Effector memory CD8-positive, alpha-beta T cell (primary cell): ENCODE measurements around the gene FMNL2.
"Not testable (repeated sequence)": the region's sequence is repeated elsewhere in the genome, so short reads cannot be mapped to it uniquely, and the experiment has no call there.

Experiments used
- ATAC-seq: fragments of 150-1000 bp; cut with Tn5 transposase; replicated peaks from 2 replicates; pipeline ENCODE4 v1.10.0; 2021; ENCODE audit warnings: mild to moderate bottlenecking, moderate library complexity
- DNase-seq, 3 experiments: peaks; one replicate each; pipeline ENCODE4 v3.0.0; 2021
- H3K27ac Mint-ChIP-seq, 2 donors: one replicate each; pipeline ENCODE4 v1.8.0; 2022; ENCODE audit warnings: mild to moderate bottlenecking in 2 of 2, mixed read lengths in 2 of 2, moderate library complexity in 2 of 2
- H3K27me3 Mint-ChIP-seq, 2 donors: one replicate each; pipeline ENCODE4 v1.8.0; 2022; ENCODE audit warnings: mixed read lengths in 2 of 2
- H3K36me3 Mint-ChIP-seq: one replicate; pipeline ENCODE4 v1.8.0; 2022; ENCODE audit warnings: mild to moderate bottlenecking, moderate library complexity, mixed read lengths; ENCODE audit not compliant: insufficient read depth
- H3K4me1 Mint-ChIP-seq, 2 donors: one replicate each; pipeline ENCODE4 v1.8.0; 2022; ENCODE audit warnings: low read depth in 2 of 2, mixed read lengths in 2 of 2
- H3K4me3 Mint-ChIP-seq, 2 donors: one replicate each; pipeline ENCODE4 v1.8.0; 2022; ENCODE audit warnings: mild to moderate bottlenecking in 2 of 2, mixed read lengths in 2 of 2, moderate library complexity in 2 of 2
- H3K9me3 Mint-ChIP-seq, 2 donors: one replicate each; pipeline ENCODE4 v1.8.0; 2022; ENCODE audit warnings: mixed read lengths in 2 of 2

Gene FMNL2

DNA sequence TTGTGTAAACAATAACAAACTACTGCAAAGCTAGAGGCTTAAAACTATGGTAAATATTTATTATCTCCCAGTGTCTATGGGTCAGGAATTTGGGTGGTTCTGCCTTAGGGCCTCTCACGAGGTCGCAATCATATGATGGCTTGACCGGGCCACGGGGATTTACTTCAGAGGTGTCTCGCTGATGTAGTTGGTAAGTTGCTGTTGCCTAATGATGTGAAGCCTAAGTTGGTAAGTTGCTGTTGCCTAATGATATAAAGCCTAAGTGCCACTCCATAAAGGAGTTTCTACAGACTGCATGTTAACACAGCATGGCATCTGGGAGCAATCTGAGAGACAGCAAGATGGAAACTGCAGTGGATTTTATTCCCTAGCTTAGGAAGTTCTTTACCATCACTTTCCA, 35.8 kb downstream of the FMNL2 start:
- Mint-ChIP-seq H3K4me1 (no peaks in the 10 kb centered on the region), H3K9me3 (no peaks in the 10 kb centered on the region), H3K27me3 (peaks cover 9 to 19% of the 10 kb centered on the region in 2 donors), H3K36me3 (no peaks in the 10 kb centered on the region), H3K4me3 (no peak overlapping the region), H3K27ac (no peak overlapping the region)
- ATAC-seq (no peak), DNase-seq (no peak)

DNA sequence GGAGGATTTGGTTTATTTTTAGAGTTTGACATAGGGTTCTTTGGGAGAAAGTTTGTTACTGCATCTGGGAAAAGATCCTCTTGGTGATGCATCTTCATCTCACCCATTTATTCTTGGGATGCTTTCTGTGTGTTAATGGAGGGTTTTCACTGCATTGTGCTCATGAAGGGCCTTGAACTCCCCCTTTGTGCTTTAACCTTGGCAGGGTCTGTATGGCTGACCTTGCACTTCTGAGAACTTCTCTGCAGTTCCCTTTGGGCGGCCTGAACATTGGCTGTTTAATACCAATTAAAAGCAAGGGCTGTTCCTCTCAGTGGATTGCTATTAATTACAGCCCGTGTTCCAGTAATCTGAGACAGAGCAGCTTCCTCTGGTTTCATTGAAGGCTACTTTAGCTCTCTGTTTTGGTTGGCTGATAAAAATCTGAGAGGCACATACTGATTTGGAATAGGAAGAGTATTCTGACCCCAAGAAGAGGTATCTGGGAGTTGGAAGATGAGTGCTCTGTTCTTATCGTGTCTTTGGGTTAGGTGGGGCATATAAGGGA, 37.5 kb downstream of the FMNL2 start:
- DNase-seq (no peak), ATAC-seq (no peak)
- Mint-ChIP-seq H3K27me3 (peaks cover 16 to 19% of the 10 kb centered on the region in 2 donors), H3K4me3 (no peak overlapping the region), H3K9me3 (no peaks in the 10 kb centered on the region), H3K4me1 (no peaks in the 10 kb centered on the region), H3K36me3 (no peaks in the 10 kb centered on the region), H3K27ac (no peak overlapping the region)

DNA sequence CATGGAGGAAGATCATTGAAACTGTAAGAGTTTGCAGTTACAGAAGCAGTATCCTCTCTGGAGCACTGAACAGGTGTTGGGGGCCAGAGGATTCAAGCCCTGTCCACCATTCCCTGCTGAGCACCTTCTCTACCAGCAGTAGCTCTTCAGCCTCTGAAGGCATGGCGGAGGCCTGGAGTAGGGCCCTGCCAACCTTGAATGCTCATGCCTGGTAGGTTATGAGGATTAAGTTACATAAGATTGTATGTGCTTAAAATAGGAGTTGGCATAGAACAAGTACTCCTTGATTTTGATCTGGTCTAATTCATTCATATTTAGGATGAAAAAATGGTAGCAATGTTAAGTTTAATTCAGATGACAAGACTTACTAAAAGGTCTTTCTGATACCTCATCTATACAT, 40.2 kb downstream of the FMNL2 start:
- H3K4me1 Mint-ChIP-seq, result no peaks in the 10 kb centered on the region
- no peaks in the 10 kb centered on the region for H3K36me3 Mint-ChIP-seq
- no peaks in the 10 kb centered on the region for H3K9me3 Mint-ChIP-seq
- no peak for ATAC-seq
- no peak for DNase-seq
- H3K27me3 Mint-ChIP-seq, result peaks cover 19 to 22% of the 10 kb centered on the region in 2 donors
- H3K27ac Mint-ChIP-seq, result no peak overlapping the region
- H3K4me3 Mint-ChIP-seq, result no peak overlapping the region

DNA sequence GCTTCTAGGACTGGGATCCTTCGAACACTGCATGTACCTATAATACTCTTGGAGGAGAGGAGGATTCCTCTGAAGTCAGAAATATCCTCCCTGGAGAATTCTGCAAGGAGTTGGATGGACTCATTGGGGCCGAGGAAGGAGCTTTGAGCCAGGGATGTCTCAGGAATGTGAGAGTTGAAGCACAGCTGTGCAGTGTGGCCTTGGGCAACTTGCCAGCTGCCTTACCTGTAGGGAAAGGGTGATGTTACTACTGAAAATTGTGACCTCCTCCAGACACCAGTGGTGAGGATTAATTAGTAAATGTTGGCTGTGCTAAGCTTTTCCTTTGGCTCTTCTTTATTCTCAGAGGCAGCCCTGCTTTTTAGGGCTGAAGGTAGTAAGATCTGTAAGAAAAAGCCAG, 41.4 kb downstream of the FMNL2 start:
- no peak overlapping the region for H3K4me3 Mint-ChIP-seq
- no peak for ATAC-seq
- H3K9me3 Mint-ChIP-seq, result no peaks in the 10 kb centered on the region

DNA sequence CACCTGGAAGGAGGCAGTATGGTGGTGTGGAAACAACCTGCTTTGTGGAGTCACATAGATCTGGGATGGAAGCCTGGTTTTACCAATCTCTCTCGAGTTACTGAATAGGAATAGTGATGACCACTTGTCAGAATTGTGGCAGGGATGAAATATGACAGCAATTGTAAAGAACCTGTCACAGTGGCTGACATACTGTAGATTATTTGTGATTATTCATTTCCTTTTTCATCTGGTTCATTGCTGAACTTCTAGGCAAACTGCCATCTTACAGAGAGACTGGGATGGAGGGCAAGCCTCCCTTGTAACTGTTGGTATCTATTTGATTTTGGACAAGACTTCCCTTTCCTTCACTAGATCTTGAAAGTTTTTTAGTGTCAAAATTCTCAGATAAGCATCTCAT, 42.0 kb downstream of the FMNL2 start:
- Mint-ChIP-seq H3K4me1 (no peaks in the 10 kb centered on the region), H3K9me3 (no peaks in the 10 kb centered on the region), H3K27me3 (peaks cover 17 to 30% of the 10 kb centered on the region in 2 donors), H3K4me3 (no peak overlapping the region), H3K27ac (no peak overlapping the region), H3K36me3 (no peaks in the 10 kb centered on the region)
- ATAC-seq, result no peak
- DNase-seq, result no peak

More for the DNA sequence above, 41.4 kb downstream of the FMNL2 start:
- Mint-ChIP-seq H3K27me3 (peaks cover 19 to 27% of the 10 kb centered on the region in 2 donors), H3K36me3 (no peaks in the 10 kb centered on the region), H3K27ac (no peak overlapping the region), H3K4me1 (no peaks in the 10 kb centered on the region)
- no peak for DNase-seq

DNA sequence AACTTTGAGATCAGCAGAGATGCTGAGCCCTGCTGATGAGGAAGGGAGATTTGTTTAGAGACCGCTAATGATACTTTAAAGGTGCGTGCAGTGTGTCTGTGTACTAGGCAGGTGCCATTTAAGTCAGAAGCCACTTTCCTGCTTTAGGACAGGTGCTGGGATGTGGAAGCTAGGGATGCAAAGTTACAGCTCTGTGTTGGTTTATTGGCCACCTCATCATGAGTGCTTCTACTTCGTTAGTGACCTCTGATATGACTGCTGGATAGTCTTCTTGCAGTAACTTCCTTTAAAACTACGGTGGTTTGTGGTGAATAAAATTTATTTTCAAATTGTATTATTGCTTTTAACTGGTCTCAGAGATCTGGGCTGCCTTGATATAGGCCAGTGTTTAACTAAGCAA, 44.1 kb downstream of the FMNL2 start:
- ATAC-seq (no peak), DNase-seq (no peak)
- H3K4me1 Mint-ChIP-seq, result no peaks in the 10 kb centered on the region
- peaks cover 19 to 34% of the 10 kb centered on the region in 2 donors for H3K27me3 Mint-ChIP-seq
- no peaks in the 10 kb centered on the region for H3K9me3 Mint-ChIP-seq
- H3K36me3 Mint-ChIP-seq, result no peaks in the 10 kb centered on the region
- no peak overlapping the region for H3K4me3 Mint-ChIP-seq
- no peak overlapping the region for H3K27ac Mint-ChIP-seq

DNA sequence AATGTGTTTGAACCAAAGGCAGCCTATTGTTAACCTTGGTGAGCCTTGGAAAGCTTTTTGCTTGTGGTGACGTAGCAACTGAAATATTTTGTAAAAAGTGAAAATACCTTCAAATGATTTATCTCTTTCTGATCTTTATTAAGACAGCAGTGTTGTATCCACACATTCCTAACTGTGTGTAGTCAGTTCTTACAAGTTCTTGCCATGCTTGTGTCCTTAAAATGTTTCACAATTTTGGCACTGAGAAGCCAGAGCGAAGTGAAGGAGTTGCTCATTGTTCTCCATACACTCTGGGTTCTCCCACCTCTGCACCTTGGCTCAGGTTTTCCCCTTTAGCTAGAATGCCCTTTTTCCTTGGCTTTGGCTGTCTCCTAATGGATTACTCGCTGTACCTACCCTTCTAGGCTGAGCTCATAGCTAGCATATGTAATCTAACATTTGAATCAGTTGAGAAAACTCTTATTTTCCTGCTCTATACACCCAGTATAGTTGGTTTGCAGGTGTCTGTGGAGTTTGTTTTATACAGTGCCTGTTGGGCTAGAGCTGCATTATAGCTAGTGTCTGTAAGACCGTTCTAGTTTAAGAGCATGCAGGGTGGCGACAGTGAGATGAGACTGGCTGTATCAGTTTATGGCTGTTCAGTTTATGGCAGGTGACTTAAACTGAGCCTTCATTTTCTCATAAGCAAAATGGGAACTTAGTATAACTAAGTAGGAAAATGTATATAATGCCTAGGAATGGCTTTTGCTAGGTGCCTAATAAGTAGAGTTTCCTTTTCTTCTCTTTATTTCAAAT, 45.5 kb downstream of the FMNL2 start:
- DNase-seq, result no peak
- H3K27ac Mint-ChIP-seq, result no peak overlapping the region
- no peak overlapping the region for H3K4me3 Mint-ChIP-seq
- no peaks in the 10 kb centered on the region for H3K9me3 Mint-ChIP-seq
- no peak for ATAC-seq
- no peaks in the 10 kb centered on the region for H3K4me1 Mint-ChIP-seq
- H3K36me3 Mint-ChIP-seq, result no peaks in the 10 kb centered on the region
- H3K27me3 Mint-ChIP-seq, result peaks cover 15 to 34% of the 10 kb centered on the region in 2 donors

DNA sequence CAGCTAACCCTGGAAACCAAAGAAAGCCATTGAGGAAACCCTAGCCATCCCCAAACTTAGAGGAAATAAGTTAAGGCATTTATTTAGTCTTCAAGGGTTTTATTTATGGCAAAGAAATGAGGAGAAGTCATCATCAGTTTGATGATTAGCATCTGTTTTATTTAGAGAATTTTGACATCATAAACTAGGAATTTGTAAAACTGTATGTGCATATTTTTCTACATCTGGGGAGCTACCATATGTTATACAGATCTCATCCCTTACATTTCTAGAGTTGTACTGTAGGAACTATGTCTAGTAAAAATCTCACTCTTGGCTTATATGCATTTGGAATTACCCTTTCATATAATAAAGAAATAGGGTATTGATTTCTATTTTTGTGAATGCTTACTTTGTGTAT, 48.7 kb downstream of the FMNL2 start:
- no peaks in the 10 kb centered on the region for H3K4me1 Mint-ChIP-seq
- H3K36me3 Mint-ChIP-seq, result no peaks in the 10 kb centered on the region
- no peaks in the 10 kb centered on the region for H3K9me3 Mint-ChIP-seq
- DNase-seq (no peak), ATAC-seq (no peak)
- peaks cover 15 to 20% of the 10 kb centered on the region in 2 donors for H3K27me3 Mint-ChIP-seq
- H3K27ac Mint-ChIP-seq, result no peak overlapping the region
- H3K4me3 Mint-ChIP-seq, result no peak overlapping the region

DNA sequence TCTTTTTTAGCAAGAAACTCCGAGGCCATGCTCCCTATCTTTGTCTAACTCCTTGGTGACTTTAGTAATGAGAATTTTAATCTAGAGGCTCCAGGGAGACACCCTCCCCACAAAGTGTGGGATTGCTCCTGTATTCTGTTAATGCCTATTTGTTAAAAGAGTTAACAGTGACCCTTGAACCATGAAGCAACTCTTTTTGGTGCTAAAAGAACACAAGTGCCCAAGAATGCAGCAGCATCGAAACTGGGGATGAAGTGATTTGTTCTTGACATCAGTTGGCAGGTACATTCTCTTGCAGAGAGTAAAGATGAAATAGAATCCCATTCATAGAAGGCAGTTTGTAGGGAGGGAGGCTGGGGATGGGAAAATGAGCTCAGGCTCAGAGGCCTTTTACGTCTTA, 50.0 kb downstream of the FMNL2 start:
- no peak overlapping the region for H3K4me3 Mint-ChIP-seq
- peaks cover 15 to 26% of the 10 kb centered on the region in 2 donors for H3K27me3 Mint-ChIP-seq
- H3K27ac Mint-ChIP-seq, result no peak overlapping the region

DNA sequence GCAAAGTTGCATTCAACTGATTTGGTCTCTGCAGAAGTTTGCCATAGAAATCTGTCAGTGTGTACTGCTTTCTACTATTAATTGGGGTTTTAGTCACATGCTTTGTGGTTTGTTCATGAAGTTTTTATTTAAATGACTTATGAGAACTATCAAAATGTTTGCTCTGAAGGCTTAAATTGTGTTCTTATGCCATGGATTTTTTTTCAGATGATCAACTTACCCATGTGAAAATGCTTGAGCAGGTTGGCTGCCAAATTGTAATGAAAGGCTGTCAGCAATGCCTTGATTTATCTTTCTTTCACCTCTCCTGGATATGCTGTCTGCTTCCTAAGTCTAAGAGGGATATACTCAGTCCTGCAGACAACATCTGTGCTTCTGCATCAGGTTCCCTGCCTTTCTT, 50.7 kb downstream of the FMNL2 start:
- DNase-seq, result no peak
- H3K27me3 Mint-ChIP-seq, result peaks cover 15 to 28% of the 10 kb centered on the region in 2 donors
- no peaks in the 10 kb centered on the region for H3K36me3 Mint-ChIP-seq
- no peaks in the 10 kb centered on the region for H3K4me1 Mint-ChIP-seq
- peaks cover 6 to 8% of the 10 kb centered on the region in 2 donors for H3K9me3 Mint-ChIP-seq
- H3K4me3 Mint-ChIP-seq, result no peak overlapping the region
- ATAC-seq, result no peak
- no peak overlapping the region for H3K27ac Mint-ChIP-seq

More for the DNA sequence above, 50.0 kb downstream of the FMNL2 start:
- ATAC-seq (no peak), DNase-seq (no peak)
- H3K4me1 Mint-ChIP-seq, result no peaks in the 10 kb centered on the region
- H3K9me3 Mint-ChIP-seq, result peaks cover 6 to 7% of the 10 kb centered on the region in 2 donors
- no peaks in the 10 kb centered on the region for H3K36me3 Mint-ChIP-seq

DNA sequence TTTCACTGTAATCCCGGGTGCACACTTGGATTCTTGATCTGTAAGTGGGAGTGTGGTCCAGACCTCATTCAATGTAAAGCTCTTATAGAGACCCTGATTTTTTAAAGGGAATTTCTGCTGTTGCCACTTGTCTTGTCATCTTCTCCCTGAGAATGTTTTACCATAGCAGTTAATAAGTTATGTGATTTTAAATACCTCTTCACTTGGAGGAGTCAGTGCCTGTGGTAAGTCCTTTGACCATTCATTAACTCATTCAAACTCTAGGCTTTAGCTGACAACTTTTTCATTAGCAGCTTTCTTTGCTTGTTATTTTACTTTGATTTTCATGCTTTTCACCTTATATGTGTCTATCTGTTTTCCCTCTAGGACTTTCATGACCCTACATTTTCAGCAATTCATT, 51.3 kb downstream of the FMNL2 start:
- ATAC-seq (no peak), DNase-seq (no peak)
- Mint-ChIP-seq H3K27ac (no peak overlapping the region), H3K27me3 (peaks cover 15 to 24% of the 10 kb centered on the region in 2 donors), H3K9me3 (peaks cover 6 to 8% of the 10 kb centered on the region in 2 donors), H3K4me3 (no peak overlapping the region), H3K4me1 (no peaks in the 10 kb centered on the region), H3K36me3 (no peaks in the 10 kb centered on the region)

DNA sequence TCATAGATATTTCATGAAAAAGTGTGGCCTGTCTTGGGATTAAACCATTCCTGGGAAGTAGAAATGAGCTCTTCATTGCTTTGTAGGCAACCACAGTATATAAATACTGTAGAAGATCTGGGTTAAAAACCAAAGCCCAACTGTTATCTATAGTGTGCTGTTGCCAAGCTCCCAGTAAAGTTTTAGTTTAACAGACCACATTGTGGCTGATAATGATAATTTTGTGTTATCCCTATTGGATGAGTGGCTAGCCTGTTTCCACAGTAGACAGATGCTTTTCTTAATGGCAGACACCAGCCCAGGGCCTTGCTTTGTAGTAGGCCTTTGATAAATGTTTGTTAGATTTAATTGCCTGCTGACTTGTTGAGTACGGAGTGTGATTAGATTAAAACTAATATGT, 52.1 kb downstream of the FMNL2 start:
- Mint-ChIP-seq H3K4me3 (no peak overlapping the region), H3K27me3 (peaks cover 15 to 20% of the 10 kb centered on the region in 2 donors), H3K36me3 (no peaks in the 10 kb centered on the region), H3K9me3 (peaks cover 6 to 8% of the 10 kb centered on the region in 2 donors), H3K27ac (no peak overlapping the region), H3K4me1 (no peaks in the 10 kb centered on the region)
- ATAC-seq (no peak), DNase-seq (no peak)

DNA sequence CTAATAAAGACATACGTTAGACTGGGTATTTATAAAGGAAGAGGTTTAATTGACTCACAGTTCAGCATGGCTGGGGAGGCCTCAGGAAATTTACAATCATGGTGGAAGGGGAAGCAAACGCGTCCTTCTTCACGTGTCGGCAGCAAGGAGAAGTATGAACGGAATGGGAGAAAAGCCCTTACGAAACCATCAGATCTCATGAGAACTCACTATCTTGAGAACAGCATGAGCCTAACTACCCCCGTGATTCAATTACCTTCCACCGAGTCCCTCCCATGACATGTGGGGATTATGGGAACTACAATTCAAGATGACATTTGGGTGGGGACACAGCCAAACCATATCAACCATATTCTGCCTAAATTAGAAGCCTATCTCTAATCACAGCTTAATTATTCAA, 53.3 kb downstream of the FMNL2 start:
- H3K36me3 Mint-ChIP-seq, ATAC-seq, DNase-seq, H3K27ac Mint-ChIP-seq, H3K4me3 Mint-ChIP-seq, H3K9me3 Mint-ChIP-seq, H3K4me1 Mint-ChIP-seq: not testable (repeated sequence)
- peaks cover 9 to 10% of the 10 kb centered on the region in 2 donors for H3K27me3 Mint-ChIP-seq

DNA sequence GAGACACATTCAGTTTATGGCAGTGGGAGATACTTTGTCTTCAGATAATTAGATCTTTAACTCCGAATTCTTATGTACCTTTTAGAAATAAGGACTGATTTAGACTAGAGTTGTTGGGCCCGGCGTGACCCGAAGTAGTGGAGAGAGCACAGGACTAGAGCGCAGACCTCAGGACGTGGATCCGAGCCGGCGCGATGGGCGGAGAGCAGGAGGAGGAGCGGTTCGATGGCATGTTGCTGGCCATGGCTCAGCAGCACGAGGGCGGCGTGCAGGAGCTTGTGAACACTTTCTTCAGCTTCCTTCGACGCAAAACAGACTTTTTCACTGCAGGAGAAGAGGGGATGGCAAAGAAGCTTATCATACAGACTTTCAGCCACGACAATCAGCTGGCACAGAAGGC, 54.5 kb downstream of the FMNL2 start:
- DNase-seq (no peak), ATAC-seq (no peak)
- Mint-ChIP-seq H3K9me3 (peaks cover 6 to 8% of the 10 kb centered on the region in 2 donors), H3K36me3 (no peaks in the 10 kb centered on the region), H3K27ac (no peak overlapping the region), H3K4me1 (no peaks in the 10 kb centered on the region), H3K4me3 (no peak overlapping the region), H3K27me3 (peaks cover 2 to 10% of the 10 kb centered on the region in 2 donors)
